K562 (cell line): Measurements from ENCODE around the gene SERTAD3. TPM values are rescaled to one million over a fixed set of nuclear protein-coding genes. Genes with fewer than 3 reads are reported as not detected.

Experiments used
- ETV6 ChIP-seq, 3 experiments: fragments of 150-350 bp in 1 of 3; sonication (generic) in 1 of 3; formaldehyde crosslinking in 1 of 3; IDR thresholded peaks; 2 replicates each; pipeline versions ENCODE4 v1.6.1 to v1.8.0; 2014 to 2022; ENCODE audit warnings: borderline replicate concordance in 2 of 3, low read depth in 2 of 3, antibody characterized with exemption in 1 of 3, low read length in 1 of 3, mild to moderate bottlenecking in 1 of 3, missing genetic modification reagents in 1 of 3
- GTF2F1 ChIP-seq: IDR thresholded peaks from 2 replicates; pipeline ENCODE4 v1.6.1; 2011; ENCODE audit warnings: low read depth, low read length, improper control_type of control experiment
- MNT ChIP-seq, 2 experiments: fragments of 450-650 bp; conservative IDR thresholded peaks; 2 replicates each; pipeline ENCODE4 v1.6.1; 2017; ENCODE audit warnings: mild to moderate bottlenecking in 2 of 2, moderate library complexity in 2 of 2
- NCOA4 ChIP-seq: fragments of 450-650 bp; IDR thresholded peaks from 2 replicates; pipeline ENCODE4 v1.6.1; 2018; ENCODE audit warnings: mild to moderate bottlenecking; ENCODE audit not compliant: partially characterized antibody
- NFE2L1 ChIP-seq: fragments of 450-650 bp; IDR thresholded peaks from 2 replicates; pipeline ENCODE4 v1.6.1; 2016; ENCODE audit warnings: missing genetic modification characterization, low read depth, mild to moderate bottlenecking, missing compliant biosample characterization, moderate library complexity, borderline replicate concordance
- SMARCA5 ChIP-seq: fragments of 450-650 bp; IDR thresholded peaks from 2 replicates; pipeline ENCODE4 v1.6.1; 2016
- TGIF2 ChIP-seq: sonication (generic); formaldehyde crosslinking; IDR thresholded peaks from 2 replicates; pipeline ENCODE4 v1.8.1; 2022; ENCODE audit warnings: mild to moderate bottlenecking, missing genetic modification reagents, moderate library complexity
- TOE1 ChIP-seq, 2 experiments: fragments of 450-650 bp in 1 of 2; sonication (generic) in 1 of 2; formaldehyde crosslinking in 1 of 2; IDR thresholded peaks; 2 replicates each; pipeline versions ENCODE4 v1.7.1 to v1.8.0; 2016 to 2022; ENCODE audit warnings: borderline replicate concordance in 2 of 2, mild to moderate bottlenecking in 2 of 2, antibody characterized with exemption in 1 of 2, inconsistent platforms in 1 of 2, low read depth in 1 of 2, missing genetic modification reagents in 1 of 2, moderate library complexity in 1 of 2
- XRCC3 ChIP-seq: fragments of 450-650 bp; IDR thresholded peaks from 2 replicates; pipeline ENCODE4 v1.6.1; 2017; ENCODE audit warnings: mild to moderate bottlenecking, moderate library complexity
- ZBED1 ChIP-seq: IDR thresholded peaks from 2 replicates; pipeline ENCODE4 v1.6.1; 2014
- ZFP1 ChIP-seq: fragments of 450-650 bp; formaldehyde crosslinking; IDR thresholded peaks from 2 replicates; pipeline ENCODE4 v1.4.0; 2020; ENCODE audit warnings: mild to moderate bottlenecking, mixed read lengths
- ZNF384 ChIP-seq: IDR thresholded peaks from 2 replicates; pipeline ENCODE4 v1.6.1; 2012; ENCODE audit warnings: low read depth, low read length, improper control_type of control experiment
- ZNF444 ChIP-seq: fragments of 250-450 bp; sonication (Bioruptor Pico); IDR thresholded peaks from 2 replicates; pipeline ENCODE4 v1.4.0; 2020; ENCODE audit warnings: mild to moderate bottlenecking, moderate library complexity
- ZNF592 ChIP-seq: fragments of 450-650 bp; IDR thresholded peaks from 2 replicates; pipeline ENCODE4 v1.6.1; 2017; ENCODE audit warnings: antibody characterized with exemption, mild to moderate bottlenecking
- ZNF609 ChIP-seq: sonication (generic); formaldehyde crosslinking; IDR thresholded peaks from 2 replicates; pipeline ENCODE4 v1.8.1; 2023; ENCODE audit warnings: missing genetic modification reagents, mild to moderate bottlenecking, borderline replicate concordance
- ZNF785 ChIP-seq: fragments of 250-450 bp; sonication (Bioruptor Pico); IDR thresholded peaks from 2 replicates; pipeline ENCODE4 v1.4.0; 2020; ENCODE audit warnings: mild to moderate bottlenecking
- polyA plus RNA-seq, 8 experiments: library from polyadenylated mRNA; depleted of rRNA in 4 of 8; stranded (reverse) in 5 of 8; unstranded in 3 of 8; fragments of >200 nt; fragmentation: Nextera tagmentation in 2 of 8; fragmentation: Illumina TruSeq in 1 of 8; extraction: Ambion mirVana in 2 of 8; extraction: Trizol in 1 of 8; gene quantifications; 2 replicates each; pipeline versions ENCODE4 v1.2.1 to v1.2.3, GENCODE V29; 2011 to 2014; ENCODE audit warnings: inconsistent platforms in 1 of 8, missing spikeins in 1 of 8
- total RNA-seq, 7 experiments: library from RNA; depleted of rRNA in 6 of 7; stranded (reverse); fragments of >200 nt in 6 of 7; fragmentation: Illumina TruSeq in 2 of 7; extraction: Trizol in 2 of 7; gene quantifications; 2 replicates each; pipeline versions ENCODE4 v1.2.1 to v1.2.3, GENCODE V29; 2011 to 2021; ENCODE audit warnings: low replicate concordance in 1 of 7

SERTAD3 gene
- total and polyA plus RNA-seq, 9 of the 15 experiments (the other 6 are each of a cell fraction or from before 2014, with no cell fraction given): 5.4 to 28.9 (median 17.5) TPM

GRCh38 chr19:40433391-40434216, 10.5 kb downstream of the SERTAD3 start (continued):
- peak in 1 of 2 experiments; percentile 65; a peak in 2 of 4 replicates for TF ChIP-seq MNT (conservative IDR thresholded peaks at IDR 0.05)
- no peak for TF ChIP-seq NFE2L1 (tag)
- no peak for TF ChIP-seq ZNF609 (CRISPR knock-in tag)
- TF ChIP-seq ZBED1: no peak
- no peak for TF ChIP-seq XRCC3
- TF ChIP-seq TGIF2 (CRISPR knock-in tag): no peak
- TF ChIP-seq ZNF444 (CRISPR knock-in tag): no peak
- no peak for TF ChIP-seq NCOA4
- no peak for TF ChIP-seq ZNF785 (CRISPR knock-in tag)
- TF ChIP-seq GTF2F1: peak; percentile 22; the same call in 1 of the 2 replicates
- peak; percentile 75; the same call in 1 of the 2 replicates for TF ChIP-seq ZNF592
- TF ChIP-seq SMARCA5: no peak
- no peak for TF ChIP-seq ZNF384
- TF ChIP-seq ZFP1 (CRISPR knock-in tag): no peak
- TF ChIP-seq ETV6 (IDR thresholded peaks at IDR 0.05; ENCODE audit: borderline replicate concordance in 1 of 2, low read depth in 2 of 2, low read length in 1 of 2): no peak
- no peak for TF ChIP-seq ETV6 (CRISPR knock-in tag; IDR thresholded peaks at IDR 0.05; ENCODE audit: borderline replicate concordance)
- TF ChIP-seq TOE1 (IDR thresholded peaks at IDR 0.05; ENCODE audit: borderline replicate concordance): no peak
- TF ChIP-seq TOE1 (CRISPR knock-in tag; IDR thresholded peaks at IDR 0.05; ENCODE audit: borderline replicate concordance, low read depth): no peak
